Effector CD4-positive, alpha-beta T cell (primary cell): Measurements from ENCODE around the gene GRK4.

ENCODE experiments used
- DNase-seq: peaks from one replicate; pipeline ENCODE4 v3.0.0-alpha.2; 2020

The GRK4 gene

DNA sequence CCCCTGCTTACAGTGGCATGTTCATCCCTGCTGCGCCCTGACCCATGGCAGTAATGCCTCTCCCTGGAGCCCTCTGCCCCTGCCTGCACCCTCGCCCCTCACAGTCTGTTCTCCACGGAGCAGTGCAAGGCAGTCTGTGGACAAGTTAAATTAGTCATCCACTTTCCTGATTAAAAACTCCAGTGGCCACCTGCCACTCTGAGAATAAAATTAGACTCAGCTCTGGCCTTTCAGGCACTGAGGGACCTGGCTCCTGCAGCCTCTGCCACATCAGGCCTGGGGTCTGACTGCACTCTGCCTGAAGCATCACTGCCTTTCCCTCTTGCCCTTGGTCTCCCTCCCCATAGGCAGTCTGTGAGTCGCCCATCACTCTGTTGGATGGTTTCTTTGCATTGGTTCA is 53.6 kb downstream of the GRK4 start:
- DNase-seq, result no peak

DNA sequence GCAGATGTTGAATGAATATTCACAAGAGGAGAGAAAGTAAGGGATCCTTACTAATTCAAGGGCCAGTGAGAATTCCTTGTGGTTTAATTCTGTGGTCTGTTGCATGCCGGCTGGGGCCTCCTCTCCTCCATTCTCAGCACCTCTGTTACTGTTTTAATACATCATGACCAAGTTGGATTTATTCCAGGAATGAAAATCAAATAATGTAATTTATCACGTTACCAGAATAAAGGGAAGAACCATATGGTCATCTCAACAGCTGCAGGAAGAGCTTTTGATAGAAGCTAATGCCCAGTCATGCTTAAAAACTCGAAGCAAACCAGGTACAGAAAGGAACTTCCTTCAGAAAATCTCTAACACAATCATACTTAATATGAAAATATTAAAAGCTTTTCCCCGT is 54.1 kb downstream of the GRK4 start:
- no peak for DNase-seq

DNA sequence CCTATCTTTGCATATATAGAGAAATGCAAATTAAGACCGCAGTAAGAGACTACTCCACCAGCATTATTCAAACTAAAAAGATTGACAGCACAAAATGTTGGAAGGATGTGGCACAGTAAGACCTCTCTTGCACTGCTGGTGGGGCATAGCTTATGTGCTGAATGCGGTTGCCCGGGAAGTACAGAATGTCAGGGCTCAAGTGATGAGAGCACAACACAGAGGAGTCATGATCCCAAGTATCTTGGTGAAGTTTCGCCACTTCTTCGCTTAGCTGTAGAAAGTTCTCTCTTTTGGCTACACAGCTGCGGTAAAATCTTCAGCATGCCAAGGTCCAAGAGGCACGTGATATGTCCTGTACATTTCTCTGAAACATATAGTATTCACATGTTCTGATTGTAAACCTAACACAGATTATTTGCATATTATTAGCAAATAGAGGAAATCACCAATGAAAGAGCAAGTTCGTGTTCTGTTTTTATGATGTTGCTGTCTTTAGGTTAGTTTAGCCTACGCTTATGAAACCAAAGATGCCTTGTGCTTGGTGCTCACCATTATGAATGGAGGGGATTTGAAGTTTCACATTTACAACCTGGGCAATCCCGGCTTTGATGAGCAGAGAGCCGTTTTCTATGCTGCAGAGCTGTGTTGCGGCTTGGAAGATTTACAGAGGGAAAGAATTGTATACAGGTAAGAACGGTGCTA is 55.9 kb downstream of the GRK4 start:
- DNase-seq, result no peak

DNA sequence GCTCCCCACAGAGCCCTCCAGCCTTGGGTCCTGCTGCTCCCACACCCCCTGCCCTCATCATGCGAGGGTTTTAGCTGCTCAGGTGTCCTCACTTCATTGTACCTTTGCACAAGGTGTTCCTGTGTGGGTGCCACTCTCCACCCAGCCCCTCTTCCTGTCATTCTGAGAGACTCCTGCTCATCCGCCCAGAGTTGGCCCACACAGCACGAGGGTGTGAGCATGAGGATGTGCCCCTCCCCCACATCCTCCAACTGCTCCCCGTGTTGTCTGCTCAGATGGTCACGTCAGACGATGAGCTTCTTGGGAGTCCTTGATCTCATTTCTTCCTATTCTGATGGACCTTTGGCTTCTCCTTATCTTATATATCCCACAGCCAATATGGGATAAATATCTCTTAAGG is 57.8 kb downstream of the GRK4 start:
- no peak for DNase-seq

DNA sequence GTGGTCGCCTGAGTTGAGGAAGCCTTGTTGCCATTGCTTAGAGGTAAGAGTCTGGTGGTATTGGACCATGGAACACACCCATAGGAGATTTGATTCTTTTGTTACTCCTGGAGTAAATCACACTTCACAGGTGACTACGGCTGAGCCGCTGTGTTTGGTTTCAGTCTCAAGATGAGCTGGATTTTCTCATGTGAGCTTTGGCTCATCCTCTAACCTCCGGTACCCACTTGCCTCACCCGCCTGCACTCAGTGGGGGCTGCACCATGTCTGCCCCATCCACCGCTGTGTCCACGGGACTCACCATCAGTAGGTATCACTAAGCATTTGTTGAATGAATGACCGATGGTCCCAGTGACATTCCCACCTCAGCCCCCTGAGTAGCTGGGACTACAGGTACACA is 58.3 kb downstream of the GRK4 start:
- DNase-seq, result no peak

DNA sequence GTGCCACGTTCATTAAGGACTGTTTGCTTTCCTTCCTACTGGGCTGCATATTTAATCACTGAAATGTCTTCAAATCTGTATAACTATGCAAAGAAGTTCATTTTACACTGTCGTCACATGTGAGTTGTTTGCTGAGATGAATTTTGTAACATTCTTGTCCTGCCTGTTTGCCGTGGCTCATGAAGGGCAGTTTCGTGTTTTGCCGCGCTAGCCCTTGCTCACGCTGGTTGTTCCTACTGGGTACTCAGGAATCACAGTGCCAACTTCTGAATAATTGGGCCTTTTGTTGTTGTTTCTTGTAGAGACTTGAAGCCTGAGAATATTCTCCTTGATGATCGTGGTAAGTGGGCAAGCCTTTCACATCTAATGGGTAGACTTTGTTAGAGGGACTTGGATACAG is 58.7 kb downstream of the GRK4 start:
- no peak for DNase-seq

DNA sequence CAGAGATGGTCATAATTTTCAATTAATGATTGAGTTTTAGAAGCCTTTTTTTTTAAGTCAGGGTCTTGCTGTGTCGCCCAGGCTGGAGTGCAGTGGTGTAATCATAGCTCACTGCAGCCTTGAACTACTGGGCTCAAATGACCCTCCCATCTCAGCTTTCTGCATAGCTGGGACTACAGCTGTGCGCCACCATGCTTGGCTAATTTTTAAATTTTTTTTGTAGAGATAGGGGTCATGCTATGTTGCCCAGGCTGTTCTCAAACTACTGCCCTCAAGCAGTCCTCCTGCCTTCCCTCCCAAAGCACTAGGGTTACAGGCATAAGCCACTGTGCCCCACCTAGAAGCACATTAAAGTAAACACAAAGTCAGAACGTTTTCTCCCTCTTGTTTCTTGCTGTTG is 59.3 kb downstream of the GRK4 start:
- DNase-seq, result no peak

DNA sequence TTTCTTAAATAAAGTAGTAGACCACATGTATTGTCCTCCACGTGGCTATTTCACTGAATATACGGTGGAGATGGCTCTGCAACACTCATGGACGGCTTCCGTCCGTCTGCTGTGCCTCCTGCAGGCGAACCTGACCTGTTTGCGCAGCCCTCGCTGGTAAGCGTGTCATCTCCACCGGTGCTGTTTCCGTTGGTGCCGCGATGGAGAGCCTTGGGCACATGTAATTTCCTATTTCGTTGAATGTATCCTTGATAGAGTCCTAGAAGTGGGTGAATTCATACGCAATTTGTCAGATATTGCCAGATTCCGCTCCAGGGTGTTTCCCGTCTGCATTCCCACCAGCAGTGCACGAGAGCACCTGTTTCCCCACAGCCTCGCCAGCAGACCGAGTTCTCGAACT is 62.5 kb downstream of the GRK4 start:
- DNase-seq, result no peak

DNA sequence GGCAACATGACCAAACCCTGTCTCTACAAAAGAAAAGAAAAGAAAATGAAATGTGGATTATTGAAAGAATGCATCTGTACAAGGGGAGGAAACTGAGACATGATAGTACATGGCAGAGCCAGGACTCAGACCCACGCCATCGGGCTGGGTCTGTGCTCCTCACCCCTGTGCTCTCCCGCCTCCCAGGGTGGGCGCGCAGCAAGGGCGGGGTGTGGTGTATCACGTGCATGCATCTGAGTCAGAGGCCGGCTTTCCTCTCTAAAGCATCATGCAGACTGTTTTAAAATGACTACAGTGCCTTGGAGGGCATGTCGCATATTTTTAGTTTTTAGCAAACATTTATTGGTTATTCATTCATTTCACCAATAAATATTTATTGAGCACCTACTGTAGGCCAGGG is 63.2 kb downstream of the GRK4 start:
- DNase-seq, result no peak

DNA sequence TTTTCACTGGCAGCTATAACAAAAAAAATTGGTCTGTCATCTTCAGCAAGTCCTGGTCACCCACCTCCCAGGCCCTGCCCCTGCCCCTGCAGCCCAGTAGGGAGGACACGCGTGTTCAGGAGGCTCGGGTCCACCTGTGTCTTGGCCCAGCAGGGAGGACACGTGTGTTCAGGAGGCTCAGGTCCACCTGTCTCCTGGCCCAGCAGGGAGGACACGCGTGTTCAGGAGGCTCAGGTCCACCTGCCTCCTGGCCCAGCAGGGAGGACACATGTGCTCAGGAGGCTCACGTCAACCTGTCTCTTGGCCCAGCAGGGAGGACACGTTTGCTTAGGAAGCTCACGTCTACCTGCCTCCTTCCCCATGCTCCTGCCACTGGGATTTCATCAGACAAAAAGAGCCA is 66.1 kb downstream of the GRK4 start:
- DNase-seq, result no peak

DNA sequence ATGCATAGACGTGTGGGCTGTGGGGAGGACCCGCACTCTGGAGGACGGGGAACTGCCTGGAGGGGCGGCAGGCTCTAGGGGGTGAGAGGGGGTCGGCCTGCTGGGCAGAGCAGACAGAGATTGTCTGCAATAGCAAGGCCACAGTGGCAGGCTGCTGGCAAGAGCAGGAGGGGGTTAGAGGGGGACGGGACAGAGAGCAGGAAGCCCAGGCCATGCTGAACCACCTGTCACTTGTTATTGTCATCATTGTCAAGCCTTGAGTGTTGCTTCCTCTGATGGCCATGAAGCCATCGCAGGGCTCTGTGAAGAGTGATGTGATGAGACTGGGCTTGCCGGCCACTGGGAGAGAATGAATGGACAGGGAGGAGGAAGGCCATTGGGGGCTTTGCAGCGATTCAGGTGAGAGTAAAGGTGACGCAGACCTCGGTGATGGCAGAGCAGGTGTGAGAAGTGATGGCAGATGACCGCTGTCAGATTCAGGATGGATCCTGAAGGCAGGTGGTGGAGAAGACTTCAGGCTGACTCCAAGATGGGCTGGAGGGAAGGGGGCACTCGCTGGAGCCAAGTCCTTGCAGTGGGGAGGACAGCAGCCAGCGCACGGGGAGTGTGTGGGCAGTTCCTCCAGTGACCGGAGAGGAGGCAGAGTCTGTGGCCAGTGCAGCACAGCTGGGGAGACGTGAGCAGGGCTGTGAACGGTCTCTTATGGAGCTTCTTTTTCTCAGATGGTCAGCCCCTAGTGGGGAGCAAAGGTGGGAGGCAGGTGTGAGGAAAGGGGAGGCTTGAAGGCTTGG is 67.4 kb downstream of the GRK4 start:
- no peak for DNase-seq

DNA sequence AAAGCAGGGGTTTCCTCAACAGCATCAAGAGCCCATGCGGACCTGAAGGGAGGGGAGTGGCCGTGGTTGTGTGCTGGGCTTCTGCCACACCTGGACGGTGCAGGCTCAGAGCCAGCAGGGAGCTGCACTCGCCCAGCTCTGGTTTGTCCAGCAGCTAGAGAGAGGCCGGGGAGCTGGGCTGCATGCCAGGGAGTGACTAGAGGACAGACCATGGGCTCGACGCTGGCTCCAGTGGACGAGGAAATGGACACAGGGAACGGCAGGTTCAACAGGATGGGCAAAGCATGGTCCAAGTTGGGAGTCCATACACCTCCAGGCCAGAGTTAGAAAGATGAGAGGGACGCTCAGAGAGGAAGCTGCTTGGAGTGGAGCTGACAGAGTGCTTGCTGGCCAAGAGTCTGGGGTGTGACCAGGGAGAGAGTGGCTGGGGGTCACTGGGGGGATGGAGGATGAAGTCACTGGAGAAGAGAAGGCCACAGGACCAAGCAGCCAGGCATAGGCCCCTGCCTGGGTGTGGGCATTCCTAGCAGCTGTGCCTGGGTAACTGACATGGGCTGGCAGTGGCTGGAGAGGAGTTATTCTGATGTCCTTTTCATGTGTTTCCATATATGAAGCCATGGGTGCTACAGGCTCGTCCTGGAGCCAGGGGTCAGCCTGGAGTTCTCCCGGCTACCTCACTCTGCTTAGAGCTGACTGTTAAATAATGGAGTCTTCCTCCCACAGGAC is 68.1 kb downstream of the GRK4 start:
- DNase-seq, result no peak

DNA sequence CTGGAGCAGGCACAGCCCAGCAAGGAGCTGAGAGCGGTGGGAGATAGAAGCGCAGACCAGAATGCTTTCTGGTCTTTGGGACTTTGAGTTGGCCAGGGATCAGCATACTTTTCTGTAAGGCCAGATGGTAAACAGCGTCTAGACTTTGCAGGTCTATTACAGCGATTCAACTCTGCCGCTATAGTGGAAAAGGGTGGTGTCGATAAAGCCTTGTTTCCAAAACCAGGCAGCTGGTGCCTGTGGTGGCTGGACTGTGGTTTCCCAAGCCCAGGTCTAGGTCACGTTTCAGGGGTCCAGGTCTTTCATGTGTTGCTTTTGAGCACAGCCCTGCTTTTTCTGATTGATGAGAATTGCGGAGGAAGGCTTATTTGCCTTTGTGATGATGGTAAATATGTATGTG is 70.9 kb downstream of the GRK4 start:
- no peak for DNase-seq

DNA sequence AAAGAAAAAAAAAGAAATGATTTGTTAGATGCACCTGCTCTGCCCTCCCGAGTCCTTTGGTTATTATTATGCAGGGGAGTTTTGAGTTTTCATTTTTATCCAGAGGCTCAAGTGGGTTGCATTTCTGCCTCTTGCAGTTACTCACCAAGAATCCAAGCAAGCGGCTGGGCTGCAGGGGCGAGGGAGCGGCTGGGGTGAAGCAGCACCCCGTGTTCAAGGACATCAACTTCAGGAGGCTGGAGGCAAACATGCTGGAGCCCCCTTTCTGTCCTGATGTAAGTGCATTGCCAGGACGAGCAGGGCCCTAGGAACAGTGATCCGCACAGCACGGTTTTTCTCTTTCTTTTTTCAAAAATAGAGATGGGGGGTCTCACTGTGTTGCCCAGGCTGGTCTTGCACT is 71.9 kb downstream of the GRK4 start:
- DNase-seq, result no peak

DNA sequence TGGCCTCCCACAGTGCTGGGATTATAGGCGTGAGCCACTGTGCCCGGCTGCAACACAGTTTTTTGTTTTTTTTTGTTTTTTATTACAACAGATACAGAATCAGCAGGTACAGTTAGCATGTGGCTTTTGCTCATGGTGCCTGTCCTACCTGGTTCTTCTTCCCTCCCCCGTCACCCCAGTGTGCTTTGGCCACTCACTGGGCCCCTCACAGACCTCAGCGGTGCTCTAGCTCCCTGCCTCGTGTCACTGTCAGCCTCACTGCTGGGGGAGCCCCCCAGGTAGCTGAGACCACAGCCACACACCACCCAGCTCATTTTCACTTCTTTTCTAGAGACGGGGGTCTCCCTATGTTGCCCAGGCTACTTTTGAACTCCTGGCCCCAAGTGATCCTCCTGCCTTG is 72.3 kb downstream of the GRK4 start:
- no peak for DNase-seq

DNA sequence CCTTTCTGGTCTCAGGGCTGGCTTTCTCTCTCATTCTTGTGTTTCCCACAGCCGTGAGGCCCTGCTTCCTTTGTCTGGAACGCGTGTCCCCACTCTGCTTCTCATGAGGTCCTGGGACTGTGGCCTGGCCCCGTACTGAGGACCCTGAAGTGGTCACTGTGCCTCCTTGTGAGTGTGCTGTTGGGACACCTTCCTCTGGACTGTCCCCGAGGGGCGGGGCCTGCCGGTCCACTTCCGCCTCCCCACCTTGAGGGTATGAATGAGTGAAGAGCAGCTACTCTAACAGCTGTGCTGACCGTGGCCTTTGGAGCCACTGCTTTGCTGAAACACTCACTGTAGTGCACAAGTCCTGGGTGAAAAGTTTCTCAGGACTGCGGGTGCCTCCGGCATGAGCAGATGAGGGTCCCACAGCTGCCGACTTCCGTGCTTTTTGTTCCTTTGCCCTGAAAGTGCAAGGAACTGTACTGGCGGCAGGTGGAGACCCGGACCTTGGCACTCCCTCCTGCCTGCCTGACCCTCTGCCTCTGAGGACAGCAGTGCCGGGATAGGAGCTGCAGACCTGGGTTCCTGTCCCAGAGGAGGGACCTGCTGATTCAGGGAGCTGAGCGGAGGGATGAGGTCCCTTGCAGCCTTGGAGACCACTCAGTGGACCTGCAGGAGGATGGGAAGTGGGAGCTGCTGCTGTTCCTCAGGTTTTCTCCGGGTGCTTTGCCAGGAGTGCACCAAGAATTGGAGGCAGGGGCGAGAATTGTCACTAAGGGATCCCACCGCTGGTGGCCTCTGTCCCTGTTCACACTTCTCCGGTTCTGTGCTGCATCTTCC is 73.0 kb downstream of the GRK4 start:
- no peak for DNase-seq

DNA sequence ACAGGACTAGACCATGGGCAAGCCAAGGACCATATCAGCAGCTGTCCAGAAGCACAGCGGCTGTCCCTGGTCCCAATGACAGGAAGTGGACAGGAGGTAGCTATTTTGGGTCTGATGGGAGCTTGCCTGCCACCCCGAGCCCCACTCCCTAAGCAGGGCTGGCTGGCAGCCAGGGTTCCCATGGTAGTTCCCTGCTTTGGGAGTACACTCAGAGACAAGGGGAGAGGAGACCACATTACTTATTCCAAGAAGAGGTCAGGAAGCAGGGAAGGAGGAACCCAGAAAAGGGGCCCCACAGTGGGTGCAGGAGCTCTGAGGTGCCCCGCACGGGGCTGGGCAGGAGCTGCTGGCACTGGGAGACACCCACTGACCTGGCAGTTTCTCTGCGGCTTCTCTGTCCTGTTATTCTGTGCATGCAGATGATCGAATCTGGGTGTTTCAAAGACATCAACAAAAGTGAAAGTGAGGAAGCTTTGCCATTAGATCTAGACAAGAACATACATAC is 74.6 kb downstream of the GRK4 start:
- DNase-seq, result no peak

DNA sequence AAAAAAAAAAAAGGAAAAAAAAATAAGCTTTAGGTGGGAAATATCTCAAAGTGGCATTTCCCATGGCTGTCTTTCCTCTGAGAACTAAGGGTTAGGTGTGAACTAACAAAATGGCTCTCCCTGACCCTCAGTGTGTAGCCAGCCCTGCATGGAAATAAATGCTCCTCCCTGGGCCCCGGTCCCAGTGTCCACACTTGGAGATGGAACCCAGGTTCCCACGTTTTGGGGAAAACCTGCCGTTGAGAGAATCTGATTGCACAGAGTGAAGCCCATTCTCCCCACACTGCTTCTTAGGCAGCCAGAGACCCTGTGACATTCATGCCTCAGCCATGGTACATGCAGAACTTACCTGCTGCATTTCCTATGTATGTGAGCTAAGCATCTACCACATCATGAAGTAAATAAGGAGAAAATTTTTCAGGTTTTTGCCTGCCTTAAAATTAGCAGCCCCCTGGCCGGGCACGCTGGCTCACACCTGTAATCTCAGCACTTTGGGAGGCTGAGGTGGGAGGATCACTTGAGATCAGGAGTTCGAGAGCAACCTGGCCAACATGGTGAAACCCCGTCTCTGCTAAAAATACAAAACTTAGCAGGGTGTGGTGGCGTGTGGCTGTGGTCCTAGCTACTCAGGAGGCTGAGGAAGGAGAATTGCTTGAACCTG is 76.5 kb downstream of the GRK4 start:
- no peak for DNase-seq

DNA sequence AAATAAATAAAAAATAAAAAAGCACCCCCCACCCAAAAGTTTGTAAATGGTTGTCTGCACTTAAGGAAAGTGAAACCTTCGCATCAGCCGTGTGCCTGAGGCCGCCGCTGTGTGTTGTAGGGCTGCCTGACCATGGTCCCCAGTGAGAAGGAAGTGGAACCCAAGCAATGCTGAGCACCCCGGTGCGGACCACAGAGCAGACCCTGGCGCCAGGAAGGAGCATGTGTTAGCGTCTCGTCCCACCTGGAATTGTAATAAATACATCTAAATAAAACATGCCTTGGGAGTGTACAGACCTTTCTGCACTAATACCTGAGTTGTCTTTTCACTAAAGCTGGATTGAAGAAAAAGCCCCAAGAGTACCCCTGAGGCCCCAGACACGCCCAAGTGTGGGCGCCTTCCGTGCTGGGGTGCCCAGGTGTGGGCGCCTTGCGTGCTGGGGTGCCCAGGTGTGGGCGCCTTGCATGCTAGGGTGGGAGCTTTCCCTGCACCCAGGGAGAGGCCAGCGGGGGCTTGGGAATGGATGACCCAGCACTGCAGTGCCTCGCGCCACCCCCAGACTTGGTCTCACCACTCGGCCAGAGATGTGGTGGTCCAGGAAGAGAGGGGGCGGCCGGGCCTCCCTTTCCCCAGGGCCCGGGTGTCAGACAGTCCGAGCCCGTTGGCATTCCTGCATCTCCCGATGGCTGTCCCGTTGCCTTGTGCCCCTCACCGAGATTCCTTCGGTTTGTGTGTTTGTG is 77.3 kb downstream of the GRK4 start:
- no peak for DNase-seq

DNA sequence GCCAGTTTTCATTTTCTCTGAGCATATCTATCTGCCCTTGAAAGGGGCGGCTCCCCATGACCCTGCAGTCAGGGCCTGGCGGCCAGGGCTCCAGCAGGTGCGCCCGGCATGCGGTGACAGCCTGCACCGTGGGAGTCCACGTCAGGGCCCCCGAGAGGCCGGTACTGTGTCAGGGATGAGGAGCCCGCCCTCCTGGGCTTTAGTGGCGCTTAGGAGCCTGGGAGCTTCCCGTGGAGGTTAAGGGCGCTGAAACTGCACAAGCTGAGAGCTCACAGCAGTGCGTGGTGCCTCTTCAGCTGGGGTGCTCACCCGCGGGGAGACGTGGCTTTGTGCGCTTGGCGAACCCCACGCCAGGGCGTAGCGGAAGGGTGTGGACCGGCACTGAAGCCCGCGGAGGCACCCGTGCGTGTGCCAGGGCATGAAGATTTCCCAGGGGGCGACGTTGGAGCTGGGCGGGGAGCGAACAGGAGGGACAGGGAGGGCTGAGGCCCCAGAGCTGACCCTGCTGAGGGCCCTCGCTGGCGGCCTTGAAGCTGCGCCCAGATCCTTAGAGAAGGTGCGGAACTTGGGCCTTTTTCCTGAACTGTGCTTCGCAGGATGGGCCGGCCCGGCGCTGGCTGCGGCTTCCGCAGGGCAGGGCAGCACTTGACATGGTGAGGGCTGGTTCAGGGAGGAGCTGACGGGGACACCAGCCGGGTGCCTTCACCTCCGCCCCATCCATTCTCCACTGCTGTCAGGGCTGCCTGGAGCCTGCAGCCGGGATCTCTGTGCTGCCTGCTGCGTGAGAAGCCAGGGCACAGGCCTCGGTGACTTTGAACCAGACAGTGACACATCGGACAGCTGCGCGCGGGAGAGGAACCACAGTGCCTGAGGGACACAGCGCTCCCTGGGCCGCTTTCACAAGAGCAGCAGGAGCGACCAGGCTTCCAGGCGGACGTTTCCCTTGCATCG is 78.1 kb downstream of the GRK4 start:
- peak; percentile 12 for DNase-seq
